ENCODE results near the gene DNAJB2.
A peak's percentile ranks its signal among the peaks of the same experiment; 100 is the strongest.

DNAJB2 gene

DNA sequence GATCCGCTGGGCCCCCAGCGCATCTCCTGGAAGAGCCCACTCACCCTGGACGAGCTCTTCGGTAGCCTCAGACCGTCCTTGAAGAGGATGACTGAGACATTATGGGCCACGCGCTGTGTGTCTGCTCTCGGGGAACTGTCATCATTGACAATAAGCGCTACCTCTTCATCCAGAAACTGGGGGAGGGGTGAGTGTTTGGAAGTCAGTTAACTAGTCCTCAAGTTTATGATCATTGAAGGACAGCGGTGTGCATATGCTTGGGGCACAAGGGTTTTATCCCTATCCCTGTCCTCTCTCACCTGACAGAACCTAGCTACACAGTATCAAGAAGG is 33.3 kb upstream of the DNAJB2 start:
- peak overlapping the region; percentile 62 for H3K4me3 ChIP-seq (ENCODE audit: low read length)
- DNase-seq (ENCODE audit: low read depth), result peak; percentile 19
- TF ChIP-seq, protein P1, sequence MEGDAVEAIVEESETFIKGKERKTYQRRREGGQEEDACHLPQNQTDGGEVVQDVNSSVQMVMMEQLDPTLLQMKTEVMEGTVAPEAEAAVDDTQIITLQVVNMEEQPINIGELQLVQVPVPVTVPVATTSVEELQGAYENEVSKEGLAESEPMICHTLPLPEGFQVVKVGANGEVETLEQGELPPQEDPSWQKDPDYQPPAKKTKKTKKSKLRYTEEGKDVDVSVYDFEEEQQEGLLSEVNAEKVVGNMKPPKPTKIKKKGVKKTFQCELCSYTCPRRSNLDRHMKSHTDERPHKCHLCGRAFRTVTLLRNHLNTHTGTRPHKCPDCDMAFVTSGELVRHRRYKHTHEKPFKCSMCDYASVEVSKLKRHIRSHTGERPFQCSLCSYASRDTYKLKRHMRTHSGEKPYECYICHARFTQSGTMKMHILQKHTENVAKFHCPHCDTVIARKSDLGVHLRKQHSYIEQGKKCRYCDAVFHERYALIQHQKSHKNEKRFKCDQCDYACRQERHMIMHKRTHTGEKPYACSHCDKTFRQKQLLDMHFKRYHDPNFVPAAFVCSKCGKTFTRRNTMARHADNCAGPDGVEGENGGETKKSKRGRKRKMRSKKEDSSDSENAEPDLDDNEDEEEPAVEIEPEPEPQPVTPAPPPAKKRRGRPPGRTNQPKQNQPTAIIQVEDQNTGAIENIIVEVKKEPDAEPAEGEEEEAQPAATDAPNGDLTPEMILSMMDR (IDR thresholded peaks at IDR 0.05; ENCODE audit: insufficient read depth, low read depth, low read length, missing control alignments), result no peak

DNA sequence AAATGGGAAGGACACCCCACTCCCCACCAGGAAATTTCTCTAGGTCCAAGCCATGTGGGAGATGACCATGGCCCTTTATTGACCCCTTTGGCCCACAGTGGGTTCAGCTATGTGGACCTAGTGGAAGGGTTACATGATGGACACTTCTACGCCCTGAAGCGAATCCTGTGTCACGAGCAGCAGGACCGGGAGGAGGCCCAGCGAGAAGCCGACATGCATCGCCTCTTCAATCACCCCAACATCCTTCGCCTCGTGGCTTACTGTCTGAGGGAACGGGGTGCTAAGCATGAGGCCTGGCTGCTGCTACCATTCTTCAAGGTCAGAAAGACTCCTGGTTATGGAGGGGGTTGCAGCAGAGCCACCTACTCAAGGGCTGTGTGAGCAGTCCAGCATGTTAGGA is 32.6 kb upstream of the DNAJB2 start:
- no peak for DNase-seq (ENCODE audit: low read depth)
- no peak overlapping the region for H3K4me3 ChIP-seq (ENCODE audit: low read length)
- TF ChIP-seq, protein P1 (IDR thresholded peaks at IDR 0.05; ENCODE audit: insufficient read depth, low read depth, low read length, missing control alignments), result no peak

DNA sequence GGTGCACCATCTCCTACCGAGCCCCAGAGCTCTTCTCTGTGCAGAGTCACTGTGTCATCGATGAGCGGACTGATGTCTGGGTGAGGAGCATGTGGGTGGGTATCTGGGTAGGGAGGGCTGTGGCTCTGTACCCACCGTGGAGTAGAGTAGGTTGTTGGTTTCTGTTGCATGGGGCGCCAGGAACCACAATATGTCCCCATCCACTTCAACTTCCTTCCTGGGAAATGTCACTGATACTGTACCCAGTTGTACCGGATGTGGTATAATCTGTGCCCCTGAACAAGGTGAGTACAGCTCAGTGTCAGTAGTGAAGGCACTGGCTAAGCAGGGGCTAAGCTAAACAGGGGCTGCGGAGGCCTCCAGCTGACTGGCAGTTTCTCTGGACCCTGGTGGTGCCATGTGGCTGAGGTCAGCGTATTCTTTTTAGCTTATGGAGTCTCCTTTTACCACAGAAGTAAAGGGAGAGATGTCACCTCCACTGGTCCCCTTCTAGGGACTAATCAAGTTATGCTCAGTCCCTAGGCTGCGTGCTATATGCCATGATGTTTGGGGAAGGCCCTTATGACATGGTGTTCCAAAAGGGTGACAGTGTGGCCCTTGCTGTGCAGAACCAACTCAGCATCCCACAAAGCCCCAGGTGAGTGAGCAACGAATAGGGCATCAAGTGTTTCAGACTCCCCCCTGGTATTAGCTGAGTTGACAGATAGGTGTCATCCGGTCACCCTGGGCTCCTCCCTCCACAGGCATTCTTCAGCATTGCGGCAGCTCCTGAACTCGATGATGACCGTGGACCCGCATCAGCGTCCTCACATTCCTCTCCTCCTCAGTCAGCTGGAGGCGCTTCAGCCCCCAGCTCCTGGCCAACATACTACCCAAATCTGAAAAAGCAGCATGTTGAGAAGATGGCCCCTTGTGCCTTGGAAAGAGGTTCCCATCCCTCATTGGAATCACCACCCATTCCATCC is 31.2 kb upstream of the DNAJB2 start:
- H3K4me3 ChIP-seq (ENCODE audit: low read length), result no peak overlapping the region

DNA sequence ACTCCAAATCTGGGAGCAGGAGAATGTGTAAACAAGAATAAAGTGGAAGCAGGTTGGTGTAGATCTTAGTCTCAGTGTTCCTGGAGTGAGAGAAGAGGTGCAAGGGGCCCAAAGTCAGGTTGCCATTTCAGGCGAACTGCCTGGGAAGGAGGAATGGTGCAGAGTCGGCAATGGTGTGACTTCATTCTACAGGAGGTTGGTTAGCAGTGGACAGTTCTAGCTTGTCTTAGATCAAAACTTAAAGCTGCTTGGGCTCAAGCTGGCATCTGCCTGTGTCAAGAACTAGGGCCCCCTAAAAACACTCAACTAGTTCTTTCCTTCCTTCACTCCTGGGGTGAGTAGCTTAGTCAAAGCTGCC is 30.3 kb upstream of the DNAJB2 start:
- H3K4me3 ChIP-seq (ENCODE audit: low read length), result peak overlapping the region; percentile 22
- no peak for DNase-seq (ENCODE audit: low read depth)
- TF ChIP-seq, protein P1 (IDR thresholded peaks at IDR 0.05; ENCODE audit: insufficient read depth, low read depth, low read length, missing control alignments), result no peak

More for the DNA sequence above, 31.2 kb upstream of the DNAJB2 start:
- peak; percentile 24 for DNase-seq (ENCODE audit: low read depth)
- TF ChIP-seq, protein P1 (IDR thresholded peaks at IDR 0.05; ENCODE audit: insufficient read depth, low read depth, low read length, missing control alignments), result no peak

DNA sequence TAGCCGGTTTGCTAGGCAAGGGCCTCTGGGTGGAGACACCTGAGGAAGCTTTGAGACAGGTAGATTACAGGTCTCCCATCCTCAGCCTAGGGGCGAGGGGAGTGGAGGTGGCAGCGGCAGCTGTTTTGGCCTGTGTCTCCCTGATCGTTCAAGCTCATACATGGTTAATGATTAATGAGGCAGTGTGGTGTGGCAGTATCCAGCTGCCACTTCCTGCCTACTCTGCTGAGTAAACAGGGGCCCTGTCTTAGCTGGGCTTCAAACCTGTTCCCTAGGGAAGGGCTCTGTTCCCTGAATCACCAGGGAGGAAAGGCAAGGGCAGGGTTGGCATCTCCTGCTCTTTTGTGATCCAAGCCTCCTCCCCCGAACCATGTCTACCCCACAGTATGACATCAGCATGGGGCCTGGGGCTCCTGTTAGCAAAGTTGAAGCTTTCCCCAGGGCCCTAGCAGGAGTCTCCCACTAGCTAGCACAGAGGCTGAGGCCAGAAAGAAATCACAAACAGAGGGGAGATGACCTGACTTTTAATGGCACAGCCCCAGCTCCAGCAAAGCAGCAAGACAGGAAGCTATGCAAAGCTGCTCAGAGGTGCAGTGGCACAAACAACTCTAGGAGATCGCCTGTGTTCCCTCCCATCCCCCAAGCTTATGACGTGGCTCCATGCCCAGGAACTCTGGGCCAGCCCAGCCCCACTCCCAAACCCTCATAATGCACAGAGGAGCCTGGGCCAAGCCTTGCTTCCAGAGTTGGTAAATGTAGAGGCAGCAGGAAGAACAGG is 29.8 kb upstream of the DNAJB2 start:
- DNase-seq (ENCODE audit: low read depth), result peak; percentile 99
- peak overlapping the region; percentile 66 for H3K4me3 ChIP-seq (ENCODE audit: low read length)
- TF ChIP-seq, protein P1 (IDR thresholded peaks at IDR 0.05; ENCODE audit: insufficient read depth, low read depth, low read length, missing control alignments), result no peak

DNA sequence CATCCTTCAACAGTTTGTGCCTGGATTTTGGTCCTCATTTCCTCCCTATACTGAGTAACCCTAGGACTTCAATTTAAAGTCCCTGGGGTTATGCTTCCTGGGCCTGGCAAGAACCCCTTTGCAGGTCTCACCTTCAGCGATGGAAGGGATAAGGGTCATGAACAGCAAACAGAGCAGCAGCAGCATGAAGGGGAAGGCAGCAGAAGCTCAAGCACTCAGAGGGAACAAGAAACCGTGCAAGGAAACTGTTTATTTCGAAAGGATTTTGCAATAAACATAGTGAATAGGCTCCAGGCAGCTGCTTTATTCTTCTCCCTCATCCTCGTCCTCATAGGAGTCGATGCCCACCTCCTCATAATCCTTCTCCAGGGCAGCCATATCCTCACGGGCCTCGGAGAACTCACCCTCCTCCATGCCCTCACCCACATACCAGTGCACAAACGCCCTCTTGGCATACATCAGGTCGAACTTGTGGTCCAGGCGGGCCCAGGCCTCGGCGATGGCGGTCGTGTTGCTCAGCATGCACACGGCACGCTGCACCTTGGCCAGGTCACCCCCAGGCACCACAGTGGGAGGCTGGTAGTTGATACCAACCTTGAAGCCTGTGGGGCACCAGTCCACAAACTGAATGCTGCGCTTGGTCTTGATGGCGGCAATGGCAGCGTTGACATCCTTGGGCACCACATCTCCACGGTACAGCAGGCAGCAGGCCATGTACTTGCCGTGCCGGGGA is 29.0 kb upstream of the DNAJB2 start:
- DNase-seq (ENCODE audit: low read depth), result no peak
- H3K4me3 ChIP-seq (ENCODE audit: low read length), result peak overlapping the region; percentile 66
- TF ChIP-seq, protein P1 (IDR thresholded peaks at IDR 0.05; ENCODE audit: insufficient read depth, low read depth, low read length, missing control alignments), result no peak

Data from epithelial cell of esophagus (primary cell).